GM19035 (cell line): ENCODE results near the gene TMEM167B.
"Not testable (repeated sequence)": the region's sequence is repeated elsewhere in the genome, so short reads cannot be mapped to it uniquely, and the experiment has no call there.

ENCODE experiments used
- ATAC-seq: cut with Tn5 transposase; IDR thresholded peaks from one replicate; pipeline ENCODE4 v1.9.1; 2021; ENCODE audit not compliant: unreplicated experiment

Gene TMEM167B

DNA sequence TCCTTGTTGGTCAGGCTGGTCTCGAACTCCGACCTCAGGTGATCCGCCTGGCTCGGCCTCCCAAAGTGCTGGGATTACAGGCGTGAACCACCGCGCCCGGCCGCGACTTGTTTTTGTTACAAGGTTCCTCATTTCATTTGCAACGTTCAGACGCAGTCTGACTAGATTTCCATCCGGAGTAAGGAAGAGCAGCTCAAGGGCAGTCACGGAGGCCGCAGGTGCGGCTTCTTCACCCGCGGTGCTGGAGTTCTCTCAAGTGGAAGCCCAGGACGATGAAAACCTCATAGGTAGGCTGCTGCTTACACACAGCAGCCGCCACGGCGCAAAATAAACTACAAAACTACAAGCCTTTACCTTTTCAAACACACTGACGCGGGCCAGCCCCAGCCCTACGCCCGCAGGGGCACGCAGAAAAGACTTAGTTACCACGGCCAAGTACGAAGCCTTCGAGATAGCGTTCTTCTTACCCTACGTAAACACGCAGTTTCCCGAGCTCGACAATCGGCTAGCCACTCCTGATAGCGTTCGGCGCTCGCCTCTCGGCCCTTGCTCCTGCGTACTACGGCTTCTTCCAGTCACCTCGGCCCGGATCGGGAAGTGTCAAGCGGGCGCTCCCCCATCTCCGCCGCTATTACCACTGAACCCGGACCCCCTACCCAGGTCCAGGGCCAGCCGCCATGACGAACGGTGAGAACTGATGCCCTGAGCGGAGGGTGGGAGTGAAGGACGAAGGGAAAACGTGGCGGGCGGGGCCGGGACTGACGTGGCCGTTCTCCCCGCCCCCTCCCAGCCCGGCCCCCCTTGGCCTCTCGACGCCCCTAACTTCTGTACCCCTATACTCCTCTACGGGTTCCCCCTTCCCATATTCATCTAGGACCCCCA is at the start of gene TMEM167B:
TSS of gene TMEM167B (plus strand) at position 569 of the 882 bp plus-strand sequence. CDS start at position 678, 109 bp downstream.
- peak; percentile 92 for ATAC-seq

DNA sequence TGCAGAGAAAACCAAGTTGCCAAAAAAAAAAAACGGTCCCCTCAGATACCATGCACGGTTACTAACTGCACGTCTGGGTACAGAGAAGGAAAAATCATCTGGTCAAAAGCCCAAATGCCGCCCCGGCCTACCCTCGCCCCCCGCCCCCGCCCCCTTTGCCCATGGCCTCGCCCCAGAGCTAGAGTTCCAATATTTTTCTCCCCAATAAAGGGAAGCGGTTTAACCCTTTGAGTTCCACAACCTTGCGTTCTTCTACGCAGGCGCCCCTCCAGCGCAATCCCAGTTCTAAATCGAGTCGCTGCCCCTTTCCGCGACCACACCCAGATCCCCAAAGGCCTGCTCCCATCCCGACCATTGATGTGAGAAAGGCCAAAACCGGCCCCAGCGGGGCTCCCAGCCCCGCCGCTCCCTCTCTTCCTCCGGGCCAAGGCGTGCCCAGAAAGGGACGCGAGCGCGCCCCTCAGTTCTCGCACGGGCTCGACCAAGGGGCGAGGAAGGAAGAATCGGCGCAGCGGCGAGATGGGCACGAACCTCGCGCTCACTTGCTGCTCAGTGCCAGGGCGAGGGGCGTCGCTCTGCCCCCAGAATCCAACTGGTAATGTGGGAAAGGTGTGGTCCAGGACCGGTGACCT is 49.5 kb upstream of the TMEM167B start:
- ATAC-seq: peak; percentile 31

DNA sequence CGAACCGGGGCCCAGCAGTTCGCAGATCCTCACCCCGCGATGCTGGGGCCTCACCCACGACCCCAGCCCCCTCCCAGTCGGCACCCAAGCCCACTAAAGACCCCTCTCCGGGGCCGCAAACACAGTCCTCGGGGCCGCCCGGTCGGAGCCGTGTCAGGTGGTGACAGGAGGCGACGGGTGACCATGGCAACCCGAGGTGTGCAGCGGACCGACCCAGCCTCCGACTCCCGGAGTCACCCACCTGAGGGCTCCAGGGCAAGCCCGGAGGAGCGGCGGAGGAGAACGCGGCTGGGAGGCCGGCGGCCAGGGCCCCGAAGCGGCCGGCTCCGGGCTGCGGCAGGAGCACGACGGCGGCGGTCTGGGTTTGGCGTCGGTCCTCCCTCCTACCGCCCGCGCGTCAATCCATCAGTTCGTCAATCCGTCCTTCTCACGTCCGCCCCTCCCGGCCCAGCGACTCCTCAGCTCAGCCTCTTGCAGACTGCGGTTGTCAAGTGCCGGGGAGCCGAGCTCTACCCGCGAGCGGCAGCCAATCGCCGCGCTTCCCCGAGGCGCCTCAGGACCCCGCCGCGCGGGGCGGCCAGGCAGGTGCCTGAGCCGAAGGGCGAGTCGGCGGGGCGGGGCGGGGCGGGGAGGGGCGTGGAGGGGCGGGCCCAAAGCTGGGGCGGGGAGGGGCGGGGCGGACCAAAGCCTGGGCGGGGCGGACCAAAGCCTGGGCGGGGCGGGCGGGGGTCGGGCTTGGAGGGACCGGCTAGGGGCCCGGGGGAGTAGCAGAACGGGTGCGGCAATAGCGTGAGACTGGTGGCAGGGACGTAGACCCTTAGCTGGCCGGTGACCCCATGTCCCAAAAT is 48.7 kb upstream of the TMEM167B start, which contains the start of gene WDR47:
TSS of gene WDR47 (minus strand) at position 482 of the 848 bp plus-strand sequence. CDS start 18,590 bp downstream, outside the sequence.
- ATAC-seq: peak; percentile 92

DNA sequence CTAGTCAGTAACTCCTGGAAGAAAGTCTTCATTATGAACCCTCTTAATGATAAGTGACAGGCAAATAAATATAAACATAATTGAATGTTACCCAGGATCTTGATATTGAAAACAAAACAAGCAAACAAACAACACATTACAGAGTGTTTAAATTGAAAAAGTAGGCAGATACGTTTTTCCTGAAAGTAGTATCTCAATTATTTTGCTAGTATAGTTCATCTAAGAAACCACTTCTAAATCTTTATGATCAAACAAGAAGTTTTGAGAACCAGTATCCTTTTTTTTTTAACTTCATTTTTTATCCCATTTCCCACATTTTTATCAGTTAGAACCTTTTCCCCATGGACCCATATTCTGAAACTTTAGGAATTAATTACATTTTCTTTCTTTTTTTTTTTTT is 45.0 kb upstream of the TMEM167B start:
- ATAC-seq: no peak

DNA sequence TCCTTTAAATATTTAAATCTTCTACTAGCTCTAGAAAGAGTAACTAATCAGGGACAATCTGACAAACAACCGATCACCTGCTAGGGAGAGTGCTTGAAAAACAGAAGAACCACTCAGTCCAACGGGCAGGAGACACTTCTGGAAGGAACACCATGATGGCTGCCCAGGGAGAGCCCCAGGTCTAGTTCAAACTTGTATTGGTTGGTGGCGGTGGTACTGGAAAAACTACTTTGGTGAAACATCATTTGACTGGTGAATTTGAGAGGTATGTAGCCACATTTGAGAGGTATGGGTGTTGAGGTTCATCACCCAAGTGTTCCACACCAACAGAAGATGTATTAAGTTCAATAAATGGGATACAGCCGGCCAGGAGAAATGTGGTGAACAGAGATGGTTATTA is 43.9 kb upstream of the TMEM167B start:
- no peak for ATAC-seq

DNA sequence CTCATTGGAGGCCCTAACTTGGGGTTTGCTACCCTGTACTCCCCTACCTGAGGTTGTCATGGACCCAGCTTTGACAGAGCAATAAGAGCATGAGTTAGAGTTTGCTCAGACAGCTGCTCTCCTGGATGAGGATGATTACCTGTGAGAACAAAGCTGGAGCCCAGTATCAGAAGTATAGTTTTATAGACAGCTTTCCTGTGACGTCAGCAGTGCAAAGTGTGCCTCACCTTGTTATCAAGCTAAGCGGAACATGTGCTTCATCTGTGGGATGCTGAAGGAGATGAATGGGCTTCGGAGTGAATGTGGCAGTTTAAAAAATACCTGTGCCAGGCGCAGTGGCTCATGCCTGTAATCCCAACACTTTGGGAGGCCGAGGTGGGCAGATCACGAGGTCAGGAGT is 43.2 kb upstream of the TMEM167B start:
- ATAC-seq: no peak

DNA sequence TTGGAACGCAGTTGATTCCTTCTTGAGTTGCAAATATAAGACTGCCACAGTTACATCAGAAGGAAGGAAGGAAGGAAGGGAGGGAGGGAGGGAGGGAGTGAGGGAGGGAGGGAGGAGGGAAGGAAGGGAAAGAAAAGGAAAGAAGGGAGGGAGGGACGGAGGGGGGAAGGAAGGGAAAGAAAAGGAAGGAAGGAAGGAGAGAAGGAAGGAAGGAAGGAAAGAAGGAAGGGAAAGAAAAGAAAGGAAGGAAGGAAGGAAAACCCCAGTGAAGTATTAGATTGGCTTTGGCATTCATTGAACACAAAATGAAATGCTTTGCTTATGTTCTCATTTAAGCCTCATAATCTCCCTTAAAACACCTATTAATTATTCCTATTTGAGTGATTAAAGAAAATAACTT is 42.2 kb upstream of the TMEM167B start:
- ATAC-seq: no peak

DNA sequence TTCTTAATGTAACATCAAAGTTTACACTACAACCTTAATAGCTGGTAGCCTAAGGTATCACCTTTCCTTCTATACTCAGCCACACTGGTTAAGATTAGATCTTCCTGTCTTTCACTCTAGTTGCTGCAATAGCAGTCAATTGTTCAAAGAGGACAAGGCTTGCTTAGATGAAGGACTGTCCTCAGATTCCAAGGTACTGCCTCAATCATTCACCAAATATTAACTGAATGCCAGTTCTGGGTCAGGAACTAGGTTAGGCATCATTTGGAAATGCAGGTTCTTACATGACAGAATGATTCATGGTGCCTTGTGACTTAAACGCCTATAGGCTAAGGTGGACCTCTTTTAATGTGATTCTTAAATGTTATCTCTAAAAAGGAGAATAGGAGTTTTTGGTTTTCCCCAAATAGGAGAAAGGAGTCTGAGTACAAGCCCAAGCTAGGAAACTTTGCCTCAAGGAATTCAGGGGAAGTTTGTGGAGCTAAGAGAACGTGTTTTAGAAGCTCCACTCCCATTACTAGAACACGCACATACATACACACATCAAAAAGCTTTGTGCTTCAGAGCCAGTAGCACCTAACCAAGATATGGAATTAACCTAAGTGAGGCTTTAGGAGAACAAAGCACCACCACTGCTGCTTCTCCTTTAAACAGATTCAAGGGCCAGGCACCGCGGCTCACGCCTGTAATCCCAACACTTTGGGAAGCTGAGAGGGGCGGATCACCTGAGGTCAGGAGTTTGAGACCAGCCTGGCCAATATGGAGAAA is 40.2 kb upstream of the TMEM167B start:
- no peak for ATAC-seq

DNA sequence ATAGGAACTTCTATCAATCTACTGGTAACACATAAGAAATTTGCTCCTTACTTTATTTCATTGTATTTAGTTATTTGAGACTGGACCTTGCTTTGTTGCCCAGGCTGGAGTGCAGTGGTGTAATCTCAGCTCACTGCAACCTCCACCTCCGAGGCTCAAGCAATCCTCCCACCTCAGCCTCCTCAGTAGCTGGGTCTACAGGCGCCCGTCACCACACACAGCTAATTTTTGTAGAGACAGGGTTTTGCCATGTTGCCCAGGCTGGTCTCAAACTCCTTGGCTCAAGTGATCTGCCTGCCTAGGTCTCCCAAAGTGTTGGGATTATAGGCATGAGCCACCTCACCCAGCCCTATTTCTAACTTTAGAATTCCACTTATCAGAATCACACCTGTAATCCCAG is 38.4 kb upstream of the TMEM167B start:
- ATAC-seq: not testable (repeated sequence)

DNA sequence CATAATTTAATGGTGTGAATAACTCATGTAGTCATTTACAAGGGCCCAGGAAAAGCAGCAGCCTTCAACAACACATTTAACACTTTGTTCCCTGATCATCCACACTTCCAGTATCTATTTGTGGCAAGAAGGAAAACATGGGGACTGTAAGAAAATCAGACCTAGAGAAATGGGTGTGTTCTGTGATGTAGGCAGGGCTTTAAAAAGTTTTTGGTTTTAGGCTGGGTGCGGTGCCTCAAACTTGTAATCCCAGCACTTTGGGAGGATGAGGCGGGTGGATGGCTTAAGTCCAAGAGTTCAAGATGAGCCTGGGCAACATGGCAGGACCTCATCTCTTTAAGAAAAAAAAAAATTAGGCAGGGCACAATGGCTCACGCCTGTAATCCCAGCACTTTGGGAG is 34.5 kb upstream of the TMEM167B start:
- ATAC-seq: no peak

DNA sequence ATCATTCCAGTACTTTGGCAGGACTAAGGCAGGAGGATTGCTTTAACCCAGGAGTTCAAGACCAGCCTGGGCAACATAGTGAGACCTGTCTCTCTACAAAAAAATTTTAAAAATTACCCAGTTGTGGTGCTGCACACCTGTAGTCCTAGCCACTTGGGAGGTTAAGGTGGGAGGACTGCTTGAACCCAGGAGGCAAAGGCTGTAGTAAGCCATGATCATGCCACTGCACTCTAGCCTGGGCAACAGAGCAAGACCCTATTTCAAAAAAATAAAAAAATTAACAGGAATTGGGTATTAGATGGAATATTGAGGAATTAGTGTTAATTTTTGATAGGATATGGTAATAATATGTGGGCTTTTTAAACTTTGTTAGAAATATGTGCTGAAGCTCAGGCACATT is 31.5 kb upstream of the TMEM167B start:
- ATAC-seq: no peak

DNA sequence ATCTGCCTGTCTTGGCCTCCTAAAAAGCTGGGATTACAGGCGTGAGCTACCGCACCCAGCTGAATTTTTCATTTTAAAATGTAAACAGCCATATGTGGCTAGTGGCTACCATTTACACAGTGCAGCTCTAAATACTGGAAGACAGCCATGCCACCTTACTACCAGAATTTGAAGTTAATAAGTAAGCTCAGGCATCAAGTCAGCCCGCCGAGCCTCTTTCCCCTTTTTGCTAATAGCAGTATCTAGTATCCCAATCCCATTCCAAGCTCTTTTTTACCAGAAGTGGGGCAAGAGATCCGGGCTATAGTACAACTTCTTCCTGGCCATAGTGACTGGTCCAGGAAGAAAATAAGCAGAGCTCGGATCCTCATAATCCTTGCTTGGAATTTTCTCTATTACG is 29.9 kb upstream of the TMEM167B start:
- ATAC-seq: no peak

DNA sequence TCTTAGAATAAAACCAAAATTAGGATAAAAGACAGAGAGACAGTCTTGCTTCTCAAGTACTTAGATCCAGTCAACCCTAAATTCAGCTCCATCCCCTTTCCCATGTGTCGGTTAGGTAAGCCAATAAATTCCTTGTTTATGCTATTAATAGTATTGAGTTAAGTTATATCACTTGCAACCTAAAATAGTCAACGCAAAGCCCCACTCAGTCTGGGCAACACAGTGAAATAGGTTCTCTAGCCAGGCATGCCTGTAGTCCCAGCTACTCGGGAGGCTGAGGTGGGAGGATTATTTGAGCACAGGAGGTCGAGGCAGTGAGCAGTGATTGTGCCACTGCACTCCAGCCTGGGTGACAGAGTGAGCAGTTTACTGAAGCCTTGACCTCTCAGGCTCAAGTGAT is 29.4 kb upstream of the TMEM167B start:
- ATAC-seq: no peak

DNA sequence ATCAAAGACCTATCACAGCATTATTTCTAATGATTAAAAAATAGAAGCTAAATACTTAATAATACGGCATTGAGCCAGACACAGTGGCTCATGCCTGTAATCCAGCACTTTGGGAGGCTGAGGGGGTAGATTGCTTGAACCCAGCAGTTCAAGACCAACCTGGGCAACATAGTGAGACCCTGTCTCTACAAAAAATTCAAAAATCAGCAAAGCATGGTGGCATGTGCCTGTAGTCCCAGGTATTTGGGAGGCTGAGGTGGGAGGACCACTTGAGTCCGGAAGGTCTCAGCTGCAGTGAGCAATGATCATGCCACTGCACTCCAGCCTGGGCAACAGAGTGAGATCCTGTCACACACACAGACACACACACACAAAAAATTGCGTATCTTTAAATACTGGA is 25.4 kb upstream of the TMEM167B start:
- no peak for ATAC-seq

DNA sequence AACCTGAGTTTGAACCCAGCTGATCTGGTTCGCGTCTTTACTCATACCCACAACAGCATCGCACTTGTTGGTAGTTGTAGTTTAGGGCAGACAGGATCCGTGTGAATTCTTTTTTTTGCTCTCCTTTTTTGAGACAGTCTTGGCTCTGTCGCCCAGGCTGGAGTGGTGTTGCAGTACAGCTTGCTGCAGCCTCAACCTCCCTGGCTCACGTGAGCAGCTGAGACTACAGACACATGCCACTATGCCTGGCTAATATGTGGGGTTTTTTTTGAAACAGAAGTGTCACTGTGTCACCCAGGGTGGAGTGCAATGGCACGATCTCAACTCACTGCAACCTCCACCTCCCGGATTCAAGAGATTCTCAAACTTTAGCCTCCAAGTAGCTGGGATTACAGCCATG is 22.7 kb upstream of the TMEM167B start:
- ATAC-seq: no peak

DNA sequence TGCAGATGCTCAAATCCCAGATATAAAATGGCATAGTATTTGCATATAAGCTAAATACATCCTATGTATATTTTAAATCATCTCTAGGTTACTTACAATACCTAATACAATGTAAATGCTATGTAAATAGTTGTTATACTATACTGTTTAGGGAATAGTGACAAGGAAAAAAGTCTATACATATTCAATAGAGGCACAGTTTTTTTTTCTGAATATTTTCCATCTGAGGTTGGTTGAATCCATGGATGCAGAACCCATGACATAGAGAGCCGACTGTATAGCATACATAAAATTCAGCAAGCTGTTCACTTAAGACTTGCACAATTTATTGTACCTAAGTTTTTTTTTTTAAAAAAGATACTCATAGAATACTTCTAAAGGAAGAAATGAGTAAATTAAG is 21.3 kb upstream of the TMEM167B start:
- ATAC-seq: no peak

DNA sequence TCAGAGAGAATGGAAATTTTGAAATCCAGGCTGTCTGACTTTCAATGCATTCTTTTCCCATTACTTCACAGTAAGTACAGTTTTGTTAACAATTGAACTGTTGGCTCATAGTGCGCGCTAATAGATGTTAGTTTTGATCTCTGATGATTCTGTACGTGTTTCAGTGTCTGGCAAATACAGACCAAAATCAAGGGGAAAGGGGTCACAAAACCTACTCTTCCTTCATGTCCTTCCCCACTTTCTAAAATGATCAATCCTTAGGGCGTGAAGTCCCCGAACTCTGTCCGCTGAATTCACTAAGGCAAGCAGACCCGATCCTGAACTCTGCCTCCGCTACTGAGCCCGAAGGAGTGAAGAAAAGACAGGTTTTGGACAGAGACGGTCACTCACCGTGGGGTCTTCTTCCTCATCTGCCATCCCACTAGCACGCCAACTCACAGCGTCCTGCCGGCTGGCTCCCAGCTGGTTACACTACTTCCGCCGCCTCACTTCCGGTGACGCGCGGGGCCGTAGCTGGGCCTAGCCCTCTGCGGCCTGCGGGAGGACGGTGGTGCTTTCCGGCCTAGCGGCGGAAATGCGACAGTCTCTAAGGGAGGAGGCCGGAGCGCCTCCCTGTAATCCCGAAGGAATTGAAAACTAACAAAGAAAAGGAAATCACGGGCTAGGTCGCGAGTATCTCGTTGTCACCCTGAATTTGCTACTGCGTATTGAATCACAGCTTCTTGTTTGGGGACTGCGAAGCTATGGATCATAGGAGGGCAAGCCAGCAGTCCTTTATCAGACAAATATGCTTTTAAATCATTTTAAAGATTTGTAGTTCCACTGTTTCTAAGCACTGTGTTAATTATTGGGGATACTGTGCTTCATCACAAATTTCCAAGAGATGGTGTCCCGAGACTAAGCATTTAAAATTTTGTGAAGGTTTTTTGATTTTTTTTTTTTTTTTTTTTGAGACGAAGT is 14.8 kb upstream of the TMEM167B start, which contains the start of gene TAF13:
TSS of gene TAF13 (minus strand) at position 473 of the 960 bp plus-strand sequence. CDS start at position 417, 56 bp downstream.
- ATAC-seq: peak; percentile 99

DNA sequence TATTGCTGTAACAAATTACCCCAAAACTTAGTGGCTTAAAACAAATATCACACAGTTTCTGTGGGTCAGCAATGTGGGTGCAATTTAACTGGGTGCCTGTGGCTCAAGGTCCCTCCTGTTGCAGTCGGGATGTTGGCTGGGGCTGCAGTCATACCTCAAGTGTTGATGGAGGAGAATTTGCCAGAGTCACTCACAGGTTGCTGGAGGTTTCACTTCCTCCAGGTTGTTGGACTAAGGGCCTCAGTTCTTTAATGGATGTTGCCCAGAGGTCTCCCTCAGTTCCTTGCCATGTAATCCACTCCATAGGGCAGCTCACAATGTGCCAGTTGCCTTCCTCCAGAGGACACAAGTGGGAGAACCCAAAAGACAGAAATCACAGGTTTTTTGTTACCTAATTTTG is 12.2 kb upstream of the TMEM167B start:
- ATAC-seq: no peak

DNA sequence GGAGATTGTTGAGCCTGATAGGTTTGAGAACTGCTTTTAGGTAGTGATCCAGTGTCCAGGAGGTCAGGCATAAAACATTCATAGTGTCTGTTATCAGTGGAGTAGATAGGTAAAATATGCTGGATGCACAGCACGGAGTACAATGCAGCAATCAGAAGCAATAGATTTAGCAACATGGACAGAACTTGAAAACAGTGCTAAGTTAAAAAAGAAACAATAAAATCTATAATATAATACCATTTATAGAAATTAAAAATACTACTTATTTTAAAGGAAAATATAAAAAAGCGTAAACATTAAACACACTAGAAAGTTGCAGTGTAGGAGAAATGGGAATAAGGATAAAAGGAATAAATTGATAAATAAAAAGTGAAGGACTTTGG is 11.3 kb upstream of the TMEM167B start:
- ATAC-seq: no peak
